IMR-90 (cell line): Measurements from ENCODE around the gene IL36G. TPM values are rescaled to one million over a fixed set of nuclear protein-coding genes. Genes with fewer than 3 reads are reported as not detected.

Source experiments
- ATAC-seq: fragments of 200-7000 bp; cut with Tn5 transposase; 2 replicates; pipeline ENCODE4 v1.9.1; 2020; ENCODE audit warnings: low read depth, mild to moderate bottlenecking, moderate library complexity
- BruUV-seq: library from RNA; stranded (reverse); fragments of 400-500 nt; replicated peaks from 2 replicates; lab custom pipeline; 2021; lab: Mats Ljungman, UMichigan
- CTCF ChIA-PET: fragments of 300-600 bp; formaldehyde crosslinking; extraction: SDS; loops from one replicate; lab custom pipeline; 2021; ENCODE audit warnings: antibody characterized with exemption; lab: Yijun Ruan, JAX
- POLR2A ChIA-PET: fragments of 300-600 bp; sonication (Branson Sonifier 250); formaldehyde crosslinking; loops from one replicate; lab custom pipeline; 2022; ENCODE audit warnings: antibody characterized with exemption; ENCODE audit not compliant: unreplicated experiment; lab: Charles Lee
- DNase-seq: peaks from one replicate; pipeline ENCODE4 v3.0.0; 2013
- H2AFZ ChIP-seq: replicated peaks from 2 replicates; pipeline ENCODE3; 2013; ENCODE audit warnings: low read length, mild to moderate bottlenecking; ENCODE audit not compliant: poor library complexity
- H2AK5ac ChIP-seq: 2 replicates; pipeline ENCODE4 v1.6.1; 2013; ENCODE audit warnings: low read depth, low read length, inconsistent platforms
- H2AK9ac ChIP-seq: replicated peaks from 2 replicates; pipeline ENCODE3; 2013; ENCODE audit warnings: mild to moderate bottlenecking, low read depth, low read length, moderate library complexity; ENCODE audit not compliant: poor library complexity
- H2BK120ac ChIP-seq: 2 replicates; pipeline ENCODE4 v1.6.1; 2013; ENCODE audit warnings: low read depth, low read length, inconsistent platforms
- H2BK15ac ChIP-seq: 3 replicates; pipeline ENCODE4 v1.6.1; 2013; ENCODE audit warnings: low read depth, low read length, inconsistent platforms
- H2BK20ac ChIP-seq: 2 replicates; pipeline ENCODE4 v1.6.1; 2013; ENCODE audit warnings: low read depth, mild to moderate bottlenecking, inconsistent platforms, low read length, moderate library complexity
- H2BK5ac ChIP-seq: 2 replicates; pipeline ENCODE4 v1.6.1; 2013; ENCODE audit warnings: mild to moderate bottlenecking, low read depth, low read length, inconsistent platforms; ENCODE audit not compliant: poor library complexity, severe bottlenecking
- H3K14ac ChIP-seq: replicated peaks from 2 replicates; pipeline ENCODE4 v1.6.1; 2013; ENCODE audit warnings: low read depth, low read length, inconsistent platforms
- H3K18ac ChIP-seq: 2 replicates; pipeline ENCODE4 v1.6.1; 2013; ENCODE audit warnings: low read depth, low read length, control low read depth
- H3K23ac ChIP-seq: 2 replicates; pipeline ENCODE4 v1.6.1; 2013; ENCODE audit warnings: low read depth, low read length, inconsistent platforms
- H3K27ac ChIP-seq: 2 replicates; pipeline ENCODE4 v1.5.1; 2013; ENCODE audit warnings: mild to moderate bottlenecking, control low read depth, low read length; ENCODE audit not compliant: insufficient read depth
- H3K27me3 ChIP-seq: 2 replicates; pipeline ENCODE4 v1.6.1; 2013; ENCODE audit warnings: low read length; ENCODE audit not compliant: control insufficient read depth, insufficient read depth
- H3K36me3 ChIP-seq: 2 replicates; pipeline ENCODE4 v1.6.1; 2013; ENCODE audit warnings: low read length, mixed read lengths; ENCODE audit not compliant: control insufficient read depth, insufficient read depth
- H3K4ac ChIP-seq: 2 replicates; pipeline ENCODE4 v1.6.1; 2013; ENCODE audit warnings: low read depth, low read length, inconsistent platforms
- H3K4me1 ChIP-seq: 2 replicates; pipeline ENCODE4 v1.6.1; 2013; ENCODE audit warnings: low read length, mixed read lengths; ENCODE audit not compliant: control insufficient read depth, insufficient read depth
- H3K4me2 ChIP-seq: 2 replicates; pipeline ENCODE4 v1.6.1; 2013; ENCODE audit warnings: low read depth, mild to moderate bottlenecking, control low read depth, low read length, moderate library complexity
- H3K4me3 ChIP-seq: 2 replicates; pipeline ENCODE4 v1.5.1; 2013; ENCODE audit warnings: low read depth, mild to moderate bottlenecking, control low read depth, low read length, moderate library complexity; ENCODE audit not compliant: insufficient read depth
- H3K56ac ChIP-seq: 2 replicates; pipeline ENCODE4 v1.6.1; 2013; ENCODE audit warnings: low read length, inconsistent platforms; ENCODE audit not compliant: insufficient read depth; ENCODE audit errors: extremely low read depth
- H3K79me1 ChIP-seq, 2 experiments: 2 replicates each; pipeline ENCODE4 v1.6.1; 2013; ENCODE audit warnings: low read length in 2 of 2, inconsistent platforms in 1 of 2, low read depth in 1 of 2
- H3K9ac ChIP-seq: 2 replicates; pipeline ENCODE4 v1.6.1; 2013; ENCODE audit warnings: low read depth, low read length, control low read depth
- H3K9me1 ChIP-seq: 2 replicates; pipeline ENCODE4 v1.6.1; 2013; ENCODE audit warnings: low read length, inconsistent platforms; ENCODE audit not compliant: insufficient read depth
- H3K9me3 ChIP-seq: 2 replicates; pipeline ENCODE4 v1.6.1; 2013; ENCODE audit warnings: low read length; ENCODE audit not compliant: control insufficient read depth, insufficient read depth
- H4K20me1 ChIP-seq: 2 replicates; pipeline ENCODE4 v1.6.1; 2013; ENCODE audit warnings: low read length, inconsistent platforms; ENCODE audit not compliant: insufficient read depth
- H4K5ac ChIP-seq: 2 replicates; pipeline ENCODE4 v1.6.1; 2013; ENCODE audit warnings: mild to moderate bottlenecking, low read depth, low read length, control low read depth
- H4K8ac ChIP-seq, 2 experiments: 2 replicates each; pipeline ENCODE4 v1.6.1; 2013; ENCODE audit warnings: low read depth in 2 of 2, low read length in 2 of 2, control low read depth in 1 of 2, inconsistent platforms in 1 of 2
- H4K91ac ChIP-seq: 2 replicates; pipeline ENCODE4 v1.6.1; 2013; ENCODE audit warnings: low read depth, low read length, inconsistent platforms; ENCODE audit not compliant: insufficient read depth
- BHLHE40 ChIP-seq: fragments of 150-350 bp; IDR thresholded peaks from 2 replicates; pipeline ENCODE4 v1.6.1; 2016; ENCODE audit warnings: mild to moderate bottlenecking, low read depth, low read length
- CEBPB ChIP-seq: IDR thresholded peaks from 2 replicates; pipeline ENCODE4 v1.6.1; 2012; ENCODE audit warnings: low read depth, low read length, improper control_type of control experiment
- CHD1 ChIP-seq: IDR thresholded peaks from 2 replicates; pipeline ENCODE4 v1.6.1; 2012; ENCODE audit warnings: low read depth, low read length, improper control_type of control experiment
- CTCF ChIP-seq: conservative IDR thresholded peaks from 2 replicates; pipeline ENCODE4 v1.5.1; 2012; ENCODE audit warnings: mild to moderate bottlenecking, low read depth, low read length, improper control_type of control experiment
- ELK1 ChIP-seq: fragments of 150-350 bp; IDR thresholded peaks from 2 replicates; pipeline ENCODE4 v1.6.1; 2016; ENCODE audit warnings: low read depth, mild to moderate bottlenecking, low read length, moderate library complexity, borderline replicate concordance
- FOS ChIP-seq: fragments of 150-350 bp; IDR thresholded peaks from 2 replicates; pipeline ENCODE4 v1.6.1; 2016; ENCODE audit warnings: low read depth, low read length
- MAFK ChIP-seq: IDR thresholded peaks from 2 replicates; pipeline ENCODE4 v1.6.1; 2012; ENCODE audit warnings: low read depth, low read length, improper control_type of control experiment
- MAZ ChIP-seq: IDR thresholded peaks from 2 replicates; pipeline ENCODE4 v1.6.1; 2012; ENCODE audit warnings: low read depth, mild to moderate bottlenecking, low read length, improper control_type of control experiment, moderate library complexity, borderline replicate concordance
- MXI1 ChIP-seq: IDR thresholded peaks from 2 replicates; pipeline ENCODE4 v1.6.1; 2012; ENCODE audit warnings: low read depth, mild to moderate bottlenecking, low read length, moderate library complexity, borderline replicate concordance
- NFE2L2 ChIP-seq: fragments of 150-350 bp; IDR thresholded peaks from 2 replicates; pipeline ENCODE4 v1.6.1; 2016; ENCODE audit warnings: low read depth, mild to moderate bottlenecking, low read length
- POLR2A ChIP-seq: IDR thresholded peaks from 2 replicates; pipeline ENCODE4 v1.6.1; 2012; ENCODE audit warnings: mild to moderate bottlenecking, low read depth, low read length
- RAD21 ChIP-seq: IDR thresholded peaks from 2 replicates; pipeline ENCODE4 v1.6.1; 2012; ENCODE audit warnings: low read length, improper control_type of control experiment
- RCOR1 ChIP-seq: IDR thresholded peaks from 2 replicates; pipeline ENCODE4 v1.6.1; 2012; ENCODE audit warnings: mild to moderate bottlenecking, low read length, improper control_type of control experiment; ENCODE audit not compliant: insufficient replicate concordance
- RFX5 ChIP-seq: IDR thresholded peaks from 2 replicates; pipeline ENCODE4 v1.8.0; 2012; ENCODE audit warnings: low read depth, mild to moderate bottlenecking, low read length, moderate library complexity
- SMC3 ChIP-seq: fragments of 150-350 bp; IDR thresholded peaks from 2 replicates; pipeline ENCODE4 v1.6.1; 2016; ENCODE audit warnings: low read depth, mild to moderate bottlenecking, antibody characterized with exemption, low read length, moderate library complexity
- USF2 ChIP-seq: fragments of 150-350 bp; IDR thresholded peaks from 2 replicates; pipeline ENCODE4 v1.6.1; 2017; ENCODE audit warnings: mild to moderate bottlenecking, antibody characterized with exemption, low read length, low read depth
- WGBS, 2 experiments: methylation state at CpG; one replicate each; pipeline versions ENCODE4 v1.1.5 to v1.1.7; 2013; ENCODE audit warnings: missing lambda C conversion rate in 2 of 2; ENCODE audit not compliant: insufficient read length in 1 of 2; ENCODE audit errors: extremely low coverage in 2 of 2; 5-methylcytosine and 5-hydroxymethylcytosine counted together
- dilution Hi-C: fragments of 300-500 bp; cut with HindIII; formaldehyde crosslinking; loops from one replicate; pipeline ENCODE4 v1.14.3; 2018; ENCODE audit warnings: low sequenced_read_pairs; ENCODE audit not compliant: unreplicated experiment
- in situ Hi-C: fragments of 300-500 bp; cut with MboI; formaldehyde crosslinking; loops from 3 replicates; pipeline ENCODE4 v1.14.3; 2019; ENCODE audit warnings: low sequenced_read_pairs, inconsistent platforms, mixed read lengths
- intact Hi-C: fragments of 100-400 bp; cut with micrococcal nuclease; formaldehyde crosslinking; loops from 2 replicates; pipeline ENCODE4 v1.10.0; 2022
- polyA plus RNA-seq, 3 experiments: library from polyadenylated mRNA; depleted of rRNA; stranded (reverse); fragments of >200 nt; gene quantifications; 2 replicates each; pipeline ENCODE4 v1.2.3, GENCODE V29; 2012; ENCODE audit warnings: low replicate concordance in 1 of 3
- total RNA-seq: library from RNA; depleted of rRNA; stranded (reverse); fragments of >200 nt; gene quantifications from 2 replicates; pipeline ENCODE4 v1.2.3, GENCODE V29; 2012

The IL36G gene
- total and polyA plus RNA-seq, 2 of the 4 experiments (the other 2 are of a cell fraction), result not detected

- Histone ChIP-seq H3K27ac (no peak overlapping the region), H4K20me1 (no peaks in the 10 kb centered on the region), H3K9me3 (no peaks in the 10 kb centered on the region), H2AK5ac (no peak overlapping the region), H2BK5ac (no peak overlapping the region), H2BK15ac (no peak overlapping the region), H3K4ac (no peak overlapping the region), H4K91ac (no peak overlapping the region), H2BK120ac (no peak overlapping the region), H3K4me2 (no peak overlapping the region), H3K14ac (no peak overlapping the region), H2AK9ac (no peak overlapping the region), H3K4me1 (no peaks in the 10 kb centered on the region), H3K36me3 (no peaks in the 10 kb centered on the region), H2BK20ac (no peak overlapping the region), H2AFZ (no peak overlapping the region), H4K8ac (no peak overlapping the region), H3K27me3 (peaks cover 2% of the 10 kb centered on the region; the same call in 1 of the 2 replicates), H3K56ac (no peak overlapping the region), H3K23ac (no peak overlapping the region), H4K5ac (no peak overlapping the region), H3K18ac (no peak overlapping the region), H3K9ac (no peak overlapping the region), H3K9me1 (no peaks in the 10 kb centered on the region), H3K4me3 (no peak overlapping the region), H3K79me1 (no peaks in the 10 kb centered on the region)
- dilution Hi-C loops, result no loop called here
- in situ Hi-C loops, result no loop called here
- intact Hi-C loops, result no loop called here
- TF ChIP-seq POLR2A (no peak), ELK1 (no peak), RCOR1 (no peak), NFE2L2 (no peak), RFX5 (no peak), USF2 (no peak), BHLHE40 (no peak), RAD21 (no peak), SMC3 (no peak), MAZ (no peak), CTCF (no peak), FOS (no peak), CEBPB (no peak), CHD1 (no peak), MAFK (no peak), MXI1 (no peak)
- ChIA-PET POLR2A (no interaction called here), CTCF (no interaction called here)
- 10% methylated on average over 1 of the region's 2 CpGs; no CpG with 5 or more reads in 1 of the 2 experiments for WGBS, 2 experiments
- DNase-seq (no peak), ATAC-seq (no peak)
- BruUV-seq, result no TSS peak
These were observed 47.9 kb downstream of the IL36G start for GRCh38 chr2:113025737-113026136.
